HCT116 (cell line): ENCODE measurements around the gene DCLRE1A. TPM values are rescaled to one million over a fixed set of nuclear protein-coding genes. Genes with fewer than 3 reads are reported as not detected.

Experiments used
- ATAC-seq: fragments of 200-7000 bp; cut with Tn5 transposase; 2 replicates; pipeline ENCODE4 v1.9.1; 2020; ENCODE audit warnings: mild to moderate bottlenecking, moderate library complexity
- BruUV-seq: library from RNA; stranded (reverse); fragments of 400-500 nt; replicated peaks from 2 replicates; lab custom pipeline; 2021; lab: Mats Ljungman, UMichigan
- CTCF ChIA-PET: fragments of 300-600 bp; sonication (Branson Sonifier 250); formaldehyde crosslinking; loops from one replicate; lab custom pipeline; 2021; ENCODE audit warnings: antibody characterized with exemption; lab: Charles Lee
- POLR2A ChIA-PET: fragments of 300-600, 350-600 bp; sonication (Branson Sonifier 250); formaldehyde crosslinking; loops from one replicate; lab custom pipeline; 2021; ENCODE audit warnings: antibody characterized with exemption; lab: Charles Lee
- RAD21 ChIA-PET, 2 experiments: fragments of 300-600 bp; sonication (Branson Sonifier 250); formaldehyde crosslinking; loops; one replicate each; lab custom pipeline; 2023; ENCODE audit warnings: low total read pairs in 2 of 2; ENCODE audit not compliant: uncharacterized antibody in 2 of 2, unreplicated experiment in 2 of 2, low non-redundant PET in 1 of 2; lab: Charles Lee
- DNase-seq: peaks from one replicate; pipeline ENCODE4 v3.0.0-alpha.2; 2010; ENCODE audit warnings: low read depth, low spot score
- H2AFZ ChIP-seq: fragments of 200-600 bp; shearing (Covaris generic), sonication (generic); 2 replicates; pipeline ENCODE4 v1.6.1; 2017; ENCODE audit warnings: low read depth, mixed run types, mixed read lengths, antibody characterized with exemption, low read length; ENCODE audit not compliant: poor library complexity, severe bottlenecking
- H3K27ac ChIP-seq: 2 replicates; pipeline ENCODE4 v1.5.1; 2012; ENCODE audit warnings: low read depth, low read length
- H3K27me3 ChIP-seq: fragments of 200-600 bp; sonication (generic); 2 replicates; pipeline ENCODE4 v1.6.1; 2016; ENCODE audit warnings: mixed run types, low read length, mixed read lengths; ENCODE audit not compliant: insufficient read depth
- H3K36me3 ChIP-seq, 2 experiments: fragments of 200-500 bp in 1 of 2; fragments of 200-600 bp in 1 of 2; sonication (Bioruptor generic) in 1 of 2; sonication (generic) in 1 of 2; 2 replicates each; pipeline versions ENCODE4 v1.5.1 to v1.6.1; 2014 to 2016; ENCODE audit warnings: low read length in 2 of 2, inconsistent platforms in 1 of 2, mixed read lengths in 1 of 2, mixed run types in 1 of 2; ENCODE audit not compliant: insufficient read depth in 2 of 2, control insufficient read depth in 1 of 2
- H3K4me1 ChIP-seq, 2 experiments: fragments of 200-600 bp in 1 of 2; sonication (generic) in 1 of 2; 2 replicates each; pipeline versions ENCODE4 v1.5.1 to v1.6.1; 2012 to 2017; ENCODE audit warnings: low read length in 2 of 2, inconsistent platforms in 1 of 2, mild to moderate bottlenecking in 1 of 2, mixed read lengths in 1 of 2, mixed run types in 1 of 2, moderate library complexity in 1 of 2; ENCODE audit not compliant: insufficient read depth in 2 of 2, control insufficient read depth in 1 of 2
- H3K4me2 ChIP-seq: fragments of 200-600 bp; sonication (generic); 2 replicates; pipeline ENCODE4 v1.6.1; 2017; ENCODE audit warnings: mixed run types, low read length, mixed read lengths
- H3K4me3 ChIP-seq, 2 experiments: fragments of 200-600 bp in 1 of 2; sonication (generic) in 1 of 2; replicated peaks in 1 of 2; 2 replicates each; pipeline ENCODE4 v1.5.1; 2011 to 2016; ENCODE audit warnings: low read length in 2 of 2, control low read depth in 1 of 2, low read depth in 1 of 2, mild to moderate bottlenecking in 1 of 2, mixed read lengths in 1 of 2, mixed run types in 1 of 2
- H3K79me2 ChIP-seq: fragments of 200-600 bp; sonication (generic); 2 replicates; pipeline ENCODE4 v1.6.1; 2017; ENCODE audit warnings: mild to moderate bottlenecking, mixed run types, low read length, moderate library complexity, mixed read lengths; ENCODE audit not compliant: insufficient read depth
- H3K9ac ChIP-seq: fragments of 200-600 bp; sonication (generic); 2 replicates; pipeline ENCODE4 v1.6.1; 2016; ENCODE audit warnings: low read length, mixed read lengths
- H3K9me2 ChIP-seq: fragments of 200-600 bp; sonication (generic), shearing (Covaris generic); 2 replicates; pipeline ENCODE4 v1.6.1; 2017; ENCODE audit warnings: mixed run types, mild to moderate bottlenecking, moderate library complexity; ENCODE audit not compliant: insufficient read depth
- H3K9me3 ChIP-seq, 2 experiments: fragments of 200-500 bp in 1 of 2; fragments of 200-600 bp in 1 of 2; sonication (Bioruptor generic) in 1 of 2; sonication (generic) in 1 of 2; 2 replicates each; pipeline ENCODE4 v1.6.1; 2014 to 2017; ENCODE audit warnings: low read length in 2 of 2, mixed read lengths in 2 of 2, inconsistent platforms in 1 of 2, low read depth in 1 of 2, mild to moderate bottlenecking in 1 of 2, mixed run types in 1 of 2, moderate library complexity in 1 of 2; ENCODE audit not compliant: control insufficient read depth in 1 of 2, insufficient read depth in 1 of 2
- H4K20me1 ChIP-seq: fragments of 200-600 bp; sonication (generic), shearing (Covaris generic); 2 replicates; pipeline ENCODE4 v1.6.1; 2017; ENCODE audit warnings: mixed run types, mild to moderate bottlenecking, moderate library complexity; ENCODE audit not compliant: insufficient read depth
- ATF3 ChIP-seq: IDR thresholded peaks from 2 replicates; pipeline ENCODE4 v1.6.1; 2012
- CBX3 ChIP-seq: IDR thresholded peaks from 2 replicates; pipeline ENCODE4 v1.6.1; 2012; ENCODE audit warnings: low read depth
- CEBPB ChIP-seq: IDR thresholded peaks from 2 replicates; pipeline ENCODE4 v1.6.1; 2012; ENCODE audit warnings: low read depth
- CTCF ChIP-seq, 3 experiments: fragments of 200-600 bp in 1 of 3; sonication (generic) in 1 of 3; IDR thresholded peaks in 2 of 3; conservative IDR thresholded peaks in 1 of 3; 2 replicates each; pipeline ENCODE4 v1.5.1; 2012 to 2017; ENCODE audit warnings: low read depth in 2 of 3, low read length in 2 of 3, antibody characterized with exemption in 1 of 3, borderline replicate concordance in 1 of 3, control low read depth in 1 of 3, mild to moderate bottlenecking in 1 of 3, mixed read lengths in 1 of 3, mixed run types in 1 of 3, moderate library complexity in 1 of 3; ENCODE audit not compliant: insufficient read depth in 1 of 3
- EGR1 ChIP-seq: IDR thresholded peaks from 2 replicates; pipeline ENCODE4 v1.6.1; 2012; ENCODE audit warnings: low read depth
- EZH2phosphoT487 ChIP-seq: fragments of 200-600 bp; IDR thresholded peaks from 2 replicates; pipeline ENCODE4 v1.6.1; 2018; ENCODE audit warnings: antibody characterized with exemption, borderline replicate concordance
- FOSL1 ChIP-seq: IDR thresholded peaks from 2 replicates; pipeline ENCODE4 v1.6.1; 2012; ENCODE audit warnings: low read depth
- JUND ChIP-seq: IDR thresholded peaks from 2 replicates; pipeline ENCODE4 v1.6.1; 2012
- POLR2A ChIP-seq: IDR thresholded peaks from 2 replicates; pipeline ENCODE4 v1.7.0; 2011; ENCODE audit warnings: borderline replicate concordance; ENCODE audit not compliant: insufficient read depth, insufficient read length; ENCODE audit errors: extremely low read depth
- RAD21 ChIP-seq: IDR thresholded peaks from 2 replicates; pipeline ENCODE4 v1.6.1; 2012; ENCODE audit warnings: low read depth, mild to moderate bottlenecking
- SP1 ChIP-seq: IDR thresholded peaks from 2 replicates; pipeline ENCODE4 v1.6.1; 2012; ENCODE audit warnings: low read depth
- ZFX ChIP-seq: fragments of 450-650 bp; IDR thresholded peaks from 2 replicates; pipeline ENCODE4 v1.6.1; 2017
- ZNF274 ChIP-seq: fragments of 200-500 bp; sonication (Bioruptor generic); IDR thresholded peaks from 2 replicates; pipeline ENCODE4 v1.6.1; 2014; ENCODE audit warnings: mild to moderate bottlenecking, low read depth, low read length, inconsistent platforms
- intact Hi-C: fragments of 100-400 bp; cut with micrococcal nuclease; formaldehyde crosslinking; loops from 2 replicates; pipeline ENCODE4 v1.10.0; 2022
- total RNA-seq: library from RNA; stranded (reverse); gene quantifications from one replicate; pipeline ENCODE4 v1.2.1, GENCODE V29; 2021; ENCODE audit not compliant: unreplicated experiment

The DCLRE1A gene
- total RNA-seq, 1 experiment from 2014 or later: 13.9 TPM

GRCh38 chr10:113808168-113808567, 45.7 kb downstream of the DCLRE1A start:
- RAD21 ChIA-PET: no interaction called here
- no peak for ATAC-seq
- no peak for TF ChIP-seq CEBPB
- no peak for TF ChIP-seq POLR2A
- TF ChIP-seq RAD21: no peak
- TF ChIP-seq ZFX: no peak
- no peak for TF ChIP-seq CTCF (IDR thresholded peaks at IDR 0.05 in 2 of 3, conservative IDR thresholded peaks at IDR 0.05 in 1 of 3; ENCODE audit: borderline replicate concordance in 1 of 3, insufficient read depth in 1 of 3, low read depth in 2 of 3, low read length in 2 of 3)
- TF ChIP-seq CBX3: no peak
- TF ChIP-seq, all 23 proteins: peak for 0
- no peak for DNase-seq
- ChIA-PET POLR2A (no interaction called here), CTCF (interaction anchor here (1.1 kb wide), 1 partner anchor 9 kb away, joined by 3 read pairs; no protein-coding TSS in a partner anchor)
- Histone ChIP-seq H3K27me3 (peaks cover 18% of the 10 kb centered on the region), H3K4me1 (no peaks in the 10 kb centered on the region), H4K20me1 (no peaks in the 10 kb centered on the region), H3K36me3 (no peaks in the 10 kb centered on the region), H3K4me3 (no peak overlapping the region), H2AFZ (no peak overlapping the region), H3K79me2 (no peaks in the 10 kb centered on the region), H3K9ac (no peak overlapping the region), H3K9me2 (no peaks in the 10 kb centered on the region), H3K4me2 (no peak overlapping the region), H3K9me3 (no peaks in the 10 kb centered on the region), H3K27ac (no peak overlapping the region)
- no TSS peak for BruUV-seq
- intact Hi-C loops: no loop called here

- no TSS peak for BruUV-seq
Observed at GRCh38 chr10:113806503-113806902, 47.4 kb downstream of the DCLRE1A start.

More at GRCh38 chr10:113806503-113806902, 47.4 kb downstream of the DCLRE1A start:
- Histone ChIP-seq H3K4me1 (no peaks in the 10 kb centered on the region), H2AFZ (no peak overlapping the region), H3K9me2 (no peaks in the 10 kb centered on the region), H3K36me3 (no peaks in the 10 kb centered on the region), H3K27me3 (peaks cover 15% of the 10 kb centered on the region), H3K79me2 (no peaks in the 10 kb centered on the region), H3K4me3 (no peak overlapping the region), H4K20me1 (no peaks in the 10 kb centered on the region), H3K9me3 (no peaks in the 10 kb centered on the region), H3K4me2 (no peak overlapping the region)
- CTCF ChIA-PET: no interaction called here
- POLR2A ChIA-PET: no interaction called here
- no peak for TF ChIP-seq FOSL1
- no peak for TF ChIP-seq ATF3
- TF ChIP-seq ZNF274: no peak
- no peak for TF ChIP-seq JUND
- no peak for TF ChIP-seq EZH2phosphoT487
- no peak for TF ChIP-seq SP1
- no peak for TF ChIP-seq CBX3
- no peak for TF ChIP-seq EGR1
- TF ChIP-seq, all 23 proteins: peak for 0
- no peak for ATAC-seq
- no peak for DNase-seq
- Histone ChIP-seq H3K9ac (no peak overlapping the region), H3K27ac (no peak overlapping the region)
- intact Hi-C loops: no loop called here
- RAD21 ChIA-PET: no interaction called here
